Upper lobe of right lung (tissue), 1 donor: ENCODE measurements around the gene ZNF341. TPM values are rescaled to one million over a fixed set of nuclear protein-coding genes. Genes with fewer than 3 reads are reported as not detected.

Source experiments
- ATAC-seq: fragments of 200-7000 bp; cut with Tn5 transposase; one replicate; pipeline ENCODE4 v1.9.1; 2020; ENCODE audit warnings: mild to moderate bottlenecking, moderate library complexity
- DNase-seq: peaks from one replicate; pipeline ENCODE4 v3.0.0-alpha.2; 2020
- H3K27ac ChIP-seq: fragments of 200-600 bp; one replicate; pipeline ENCODE4 v1.8.0; 2022
- H3K27me3 ChIP-seq: fragments of 200-600 bp; one replicate; pipeline ENCODE4 v1.8.0; 2022; ENCODE audit warnings: mild to moderate bottlenecking
- H3K36me3 ChIP-seq: fragments of 200-600 bp; one replicate; pipeline ENCODE4 v1.8.0; 2022
- H3K4me1 ChIP-seq: fragments of 200-600 bp; one replicate; pipeline ENCODE4 v1.8.0; 2022
- H3K4me3 ChIP-seq: fragments of 200-600 bp; one replicate; pipeline ENCODE4 v1.8.0; 2022; ENCODE audit warnings: mild to moderate bottlenecking
- H3K9me3 ChIP-seq: fragments of 200-600 bp; one replicate; pipeline ENCODE4 v1.8.0; 2022
- intact Hi-C: fragments of 100-400 bp; cut with DNase I; formaldehyde crosslinking; loops from one replicate; pipeline ENCODE4 v1.11.0; 2022
- total RNA-seq: library from RNA; stranded (reverse); fragmentation: NEBNext Ultra II Directional; extraction: Animal tissue kit (Norgen Biotek cat#: 25700); gene quantifications from one replicate; pipeline ENCODE4 v1.2.1, GENCODE V29; 2021
- TF ChIP-seq, protein P1 (sequence below): fragments of 200-600 bp; IDR thresholded peaks from one replicate; pipeline ENCODE4 v1.8.0; 2022; ENCODE audit warnings: antibody characterized with exemption
- donor health status: DM: no; HTN: yes; CAD: no; lungs with severe emphysema.

Gene ZNF341
- total RNA-seq, 1 donor from 2014 or later: 4.8 TPM

DNA sequence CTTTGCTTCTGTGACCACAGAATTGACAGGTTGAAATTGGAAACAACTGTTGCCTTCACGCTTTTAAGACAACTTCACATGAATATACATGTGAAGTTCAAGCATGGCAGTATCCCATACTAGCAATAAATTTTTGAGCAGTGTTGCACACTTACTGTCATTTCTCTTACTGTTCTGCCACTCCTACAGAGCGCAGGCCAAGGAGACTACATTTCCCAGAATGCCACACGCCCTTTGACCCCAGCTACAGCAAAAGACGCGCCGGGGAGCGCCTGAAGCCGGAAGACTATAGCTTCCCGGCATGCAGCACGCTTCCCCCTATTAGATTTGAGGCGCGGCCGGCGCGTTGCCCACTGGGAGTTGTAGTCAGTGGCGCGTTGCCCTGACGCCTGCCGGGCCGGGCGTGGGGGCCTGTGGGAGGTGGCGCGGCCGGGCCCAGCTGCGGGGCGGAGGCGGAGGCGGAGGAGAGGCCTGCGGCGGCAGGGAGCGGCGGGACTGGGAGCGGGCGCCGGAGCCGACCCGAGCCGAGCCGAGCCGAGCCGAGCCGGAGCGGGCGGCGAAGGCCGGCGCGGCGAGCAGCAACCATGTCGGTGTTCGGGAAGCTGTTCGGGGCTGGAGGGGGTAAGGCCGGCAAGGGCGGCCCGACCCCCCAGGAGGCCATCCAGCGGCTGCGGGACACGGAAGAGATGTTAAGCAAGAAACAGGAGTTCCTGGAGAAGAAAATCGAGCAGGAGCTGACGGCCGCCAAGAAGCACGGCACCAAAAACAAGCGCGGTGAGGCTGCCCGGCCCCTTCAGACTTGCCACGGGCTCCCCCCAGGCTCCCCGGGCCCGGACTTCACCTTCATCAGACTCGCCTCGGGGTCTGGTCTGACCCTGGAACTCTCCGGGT, 79.3 kb downstream of the ZNF341 start, which contains the start of gene CHMP4B:
Gene CHMP4B, plus strand, starts transcription at position 464 of the 891 bp plus-strand sequence. Its CDS starts 121 bp downstream, at position 585.
- peaks cover 9% of the 10 kb centered on the region for H3K36me3 ChIP-seq
- intact Hi-C loops: no loop called here
- no peaks in the 10 kb centered on the region for H3K27me3 ChIP-seq
- TF ChIP-seq, protein P1, sequence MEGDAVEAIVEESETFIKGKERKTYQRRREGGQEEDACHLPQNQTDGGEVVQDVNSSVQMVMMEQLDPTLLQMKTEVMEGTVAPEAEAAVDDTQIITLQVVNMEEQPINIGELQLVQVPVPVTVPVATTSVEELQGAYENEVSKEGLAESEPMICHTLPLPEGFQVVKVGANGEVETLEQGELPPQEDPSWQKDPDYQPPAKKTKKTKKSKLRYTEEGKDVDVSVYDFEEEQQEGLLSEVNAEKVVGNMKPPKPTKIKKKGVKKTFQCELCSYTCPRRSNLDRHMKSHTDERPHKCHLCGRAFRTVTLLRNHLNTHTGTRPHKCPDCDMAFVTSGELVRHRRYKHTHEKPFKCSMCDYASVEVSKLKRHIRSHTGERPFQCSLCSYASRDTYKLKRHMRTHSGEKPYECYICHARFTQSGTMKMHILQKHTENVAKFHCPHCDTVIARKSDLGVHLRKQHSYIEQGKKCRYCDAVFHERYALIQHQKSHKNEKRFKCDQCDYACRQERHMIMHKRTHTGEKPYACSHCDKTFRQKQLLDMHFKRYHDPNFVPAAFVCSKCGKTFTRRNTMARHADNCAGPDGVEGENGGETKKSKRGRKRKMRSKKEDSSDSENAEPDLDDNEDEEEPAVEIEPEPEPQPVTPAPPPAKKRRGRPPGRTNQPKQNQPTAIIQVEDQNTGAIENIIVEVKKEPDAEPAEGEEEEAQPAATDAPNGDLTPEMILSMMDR: no peak
- no peaks in the 10 kb centered on the region for H3K9me3 ChIP-seq
- peak within 1 kb of the TSS; percentile 95 for H3K27ac ChIP-seq
- peak; percentile 98 for ATAC-seq
- peak; percentile 100 for DNase-seq
- peak within 1 kb of the TSS; percentile 96 for H3K4me3 ChIP-seq
- H3K4me1 ChIP-seq: peaks cover 34% of the 10 kb centered on the region

DNA sequence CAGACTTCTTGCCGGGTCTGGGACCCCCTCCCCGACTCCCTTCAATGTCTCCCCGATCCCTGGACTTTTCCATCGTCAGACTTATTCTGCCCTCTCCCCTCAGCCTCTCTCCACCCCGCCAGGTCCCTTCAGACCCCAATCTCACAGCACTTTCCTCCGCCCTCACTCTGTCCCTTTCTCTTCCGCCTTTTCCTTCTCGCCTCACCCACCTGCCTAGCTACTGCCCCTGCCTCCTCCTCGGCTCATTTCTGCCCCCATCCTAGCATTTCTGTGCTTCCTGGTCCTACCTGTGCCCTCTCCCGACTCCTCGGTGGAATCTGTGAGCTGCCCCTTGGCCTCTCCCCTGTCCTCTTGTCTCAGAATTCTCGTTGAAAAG, 80.0 kb downstream of the ZNF341 start:
- Histone ChIP-seq H3K4me1 (peaks cover 37% of the 10 kb centered on the region), H3K27ac (peak overlapping the region; percentile 95), H3K4me3 (peak overlapping the region; percentile 96), H3K36me3 (peaks cover 11% of the 10 kb centered on the region), H3K9me3 (no peaks in the 10 kb centered on the region), H3K27me3 (no peaks in the 10 kb centered on the region)
- intact Hi-C loops: no loop called here
- TF ChIP-seq, protein P1: no peak
- DNase-seq (no peak), ATAC-seq (peak; percentile 2)

DNA sequence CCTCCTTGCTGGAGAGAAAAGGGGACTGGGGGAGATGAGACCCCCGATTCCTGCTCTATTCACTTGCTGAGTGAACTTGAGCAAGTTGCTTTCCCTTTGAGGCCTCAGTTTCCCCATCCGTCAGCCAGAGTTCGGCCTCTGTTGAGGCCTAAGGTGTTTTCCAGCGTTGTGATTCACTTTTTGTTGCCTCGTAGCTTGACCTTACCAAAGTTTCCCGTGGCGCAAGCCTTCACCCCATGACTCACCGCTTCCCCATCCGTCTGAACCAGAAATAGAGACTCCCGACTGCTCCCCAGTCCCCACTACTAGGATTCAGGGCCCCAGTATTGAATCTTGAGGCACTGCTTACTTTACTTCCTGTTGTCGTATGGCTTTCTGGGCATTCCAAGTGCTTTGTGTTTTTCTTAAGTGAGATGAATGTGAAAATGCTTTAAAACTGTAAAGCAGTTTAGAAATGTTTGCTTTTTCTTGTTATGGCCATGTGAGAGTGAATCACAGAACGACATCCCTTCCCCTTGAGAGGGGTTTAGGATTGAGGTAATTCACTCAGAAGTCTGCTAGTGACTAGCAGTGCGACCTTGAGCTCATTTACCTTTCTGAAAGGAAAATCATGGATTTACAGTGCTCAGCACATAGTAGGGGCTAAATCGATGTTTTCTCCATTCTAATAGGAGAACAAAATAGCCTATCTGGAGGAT, 80.5 kb downstream of the ZNF341 start:
- intact Hi-C loops: no loop called here
- no peaks in the 10 kb centered on the region for H3K27me3 ChIP-seq
- TF ChIP-seq, protein P1: no peak
- H3K4me1 ChIP-seq: peaks cover 42% of the 10 kb centered on the region
- H3K4me3 ChIP-seq: peak overlapping the region; percentile 96
- peak overlapping the region; percentile 95 for H3K27ac ChIP-seq
- peak; percentile 81 for DNase-seq
- no peaks in the 10 kb centered on the region for H3K9me3 ChIP-seq
- peak; percentile 49 for ATAC-seq
- H3K36me3 ChIP-seq: peaks cover 11% of the 10 kb centered on the region

DNA sequence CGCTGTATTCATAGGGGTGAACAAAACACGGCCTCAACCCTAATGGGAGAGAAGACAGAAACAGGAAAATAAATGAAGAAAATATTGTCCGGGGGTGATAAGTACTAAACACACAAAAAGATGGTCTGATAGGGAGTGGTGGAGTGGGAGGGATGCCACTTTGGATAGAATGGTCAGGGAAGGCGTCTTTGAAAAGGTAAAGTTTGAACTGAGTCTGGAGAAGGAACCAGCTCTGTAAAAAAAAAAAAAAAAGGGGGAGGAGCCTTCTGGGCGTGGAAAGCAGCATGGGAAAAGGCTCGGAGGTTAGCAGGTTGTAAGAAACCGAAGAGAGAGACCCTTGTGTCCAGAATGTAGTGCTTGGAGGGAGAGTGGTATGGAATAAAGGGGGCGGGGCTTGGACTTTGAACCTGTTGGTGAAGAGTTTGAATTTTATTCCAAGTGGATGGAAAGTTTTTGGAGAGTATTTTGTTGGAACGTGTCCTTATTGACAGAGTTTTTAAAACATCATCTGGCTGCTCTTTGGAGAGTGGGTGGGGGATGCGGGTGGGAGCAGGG, 81.2 kb downstream of the ZNF341 start:
- ATAC-seq: no peak

DNA sequence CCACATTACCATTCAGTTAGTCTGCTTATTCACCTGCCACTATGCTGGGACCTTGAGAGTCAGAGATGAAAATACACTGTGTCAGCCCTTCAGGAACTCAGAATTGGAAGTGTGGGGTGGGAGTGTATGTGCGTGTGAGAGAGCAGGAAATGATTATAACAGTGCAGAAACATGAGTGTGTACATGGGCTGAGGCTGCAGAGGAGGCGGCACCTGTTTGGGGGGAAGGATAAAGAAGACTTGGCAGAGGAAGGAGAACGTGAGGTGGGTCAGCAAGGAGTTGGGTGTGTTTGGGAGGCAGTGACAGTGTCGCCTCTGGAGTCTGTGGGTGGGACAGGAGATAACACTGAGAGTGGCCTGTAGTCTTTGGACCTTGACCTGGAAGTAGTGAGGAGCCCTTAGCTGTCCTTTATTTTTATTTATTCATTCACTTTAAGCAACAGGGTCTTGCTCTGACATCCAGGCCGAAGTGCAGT, 82.5 kb downstream of the ZNF341 start:
- H3K36me3 ChIP-seq: peaks cover 11% of the 10 kb centered on the region
- ATAC-seq (no peak), DNase-seq (no peak)
- TF ChIP-seq, protein P1: no peak
- H3K4me3 ChIP-seq: no peak overlapping the region
- no peaks in the 10 kb centered on the region for H3K9me3 ChIP-seq
- H3K4me1 ChIP-seq: peaks cover 56% of the 10 kb centered on the region
- H3K27ac ChIP-seq: no peak overlapping the region
- no peaks in the 10 kb centered on the region for H3K27me3 ChIP-seq
- intact Hi-C loops: no loop called here

More for the DNA sequence above, 81.2 kb downstream of the ZNF341 start:
- Histone ChIP-seq H3K27me3 (no peaks in the 10 kb centered on the region), H3K4me1 (peaks cover 46% of the 10 kb centered on the region), H3K36me3 (peaks cover 11% of the 10 kb centered on the region), H3K4me3 (peak overlapping the region; percentile 96), H3K9me3 (no peaks in the 10 kb centered on the region), H3K27ac (peak overlapping the region; percentile 95)
- TF ChIP-seq, protein P1: no peak
- no peak for DNase-seq
- intact Hi-C loops: no loop called here
